ENCODE results near the gene TBXA2R. TPM values are rescaled to one million over a fixed set of nuclear protein-coding genes. Genes with fewer than 3 reads are reported as not detected.
"Not testable (repeated sequence)": the region's sequence is repeated elsewhere in the genome, so short reads cannot be mapped to it uniquely, and the experiment has no call there.

Gene TBXA2R
- total RNA-seq, 4 donors from 2014 or later, result 1.4 to 14.9 (median 4.5) TPM

DNA sequence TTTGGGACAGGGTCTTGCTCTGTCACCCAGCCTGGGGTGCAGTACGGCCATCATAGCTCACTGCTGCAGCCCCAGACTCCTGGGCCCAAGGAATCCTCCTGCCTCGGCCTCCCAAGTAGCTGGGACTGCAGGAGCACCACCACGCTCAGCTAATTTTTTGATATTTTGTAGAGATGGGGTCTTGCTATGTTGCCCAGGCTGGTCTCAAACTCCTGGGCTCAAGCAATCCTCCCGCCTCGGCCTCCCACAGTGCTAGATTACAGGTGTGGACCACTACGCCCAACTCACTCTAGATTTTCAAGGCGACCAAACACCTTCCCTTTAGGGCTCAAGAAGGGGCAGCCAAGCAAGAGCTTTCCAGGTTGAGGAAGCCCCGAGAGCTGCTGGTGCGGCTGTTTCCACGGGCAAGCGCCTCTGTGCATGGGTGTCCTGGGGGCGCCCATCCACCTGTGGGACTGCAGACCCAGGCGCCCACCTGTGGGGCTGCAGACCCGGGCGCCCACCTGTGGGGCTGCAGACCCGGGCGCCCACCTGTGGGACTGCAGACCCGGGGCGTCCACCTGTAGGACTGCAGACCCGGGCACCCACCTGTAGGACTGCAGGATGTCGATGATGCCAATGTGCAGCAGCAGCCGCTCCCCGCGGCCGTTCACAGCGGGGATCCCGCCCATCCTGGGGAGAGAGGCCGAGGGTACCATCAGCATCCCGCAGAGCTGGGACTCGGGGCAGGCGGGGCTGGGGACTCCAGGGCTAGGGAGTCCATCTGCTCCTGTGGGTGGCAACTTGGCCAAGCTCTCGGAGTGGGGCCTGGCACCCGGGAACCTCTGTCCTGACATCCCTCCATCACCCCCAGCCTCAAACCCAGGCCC is 41.6 kb upstream of the TBXA2R start:
- H3K9me3 ChIP-seq, result no peaks in the 10 kb centered on the region
- no peak overlapping the region for H3K27ac ChIP-seq
- H3K36me3 ChIP-seq, result peaks cover 0 to 92% of the 10 kb centered on the region in 2 donors
- TF ChIP-seq EP300 (IDR thresholded peaks at IDR 0.05) (no peak), POLR2A (IDR thresholded peaks at IDR 0.05) (no peak)
- peaks cover 0 to 16% (median 0%) of the 10 kb centered on the region in 3 donors for H3K4me1 ChIP-seq
- WGBS, 2 donors (ENCODE audit: low coverage in 1 of 2), result 55 to 80% methylated on average over 1 to 2 of the region's 33 CpGs
- no peak overlapping the region for H3K4me3 ChIP-seq
- ATAC-seq, result no peak
- no peaks in the 10 kb centered on the region for H3K27me3 ChIP-seq

- WGBS, 2 donors (ENCODE audit: low coverage in 1 of 2), result 84 to 87% methylated on average over 3 of the region's 5 CpGs
- peaks cover 0 to 16% (median 0%) of the 10 kb centered on the region in 3 donors for H3K4me1 ChIP-seq
- not testable (repeated sequence) for H3K27ac ChIP-seq, ATAC-seq, H3K9me3 ChIP-seq, H3K27me3 ChIP-seq, H3K4me3 ChIP-seq
- H3K36me3 ChIP-seq, result peaks cover 0 to 92% of the 10 kb centered on the region in 2 donors
Observed at GRCh38 chr19:3647102-3647501, 40.4 kb upstream of the TBXA2R start.

GRCh38 chr19:3646336-3647092 is 39.8 kb upstream of the TBXA2R start:
- Histone ChIP-seq H3K4me3 (no peak overlapping the region), H3K27ac (peak overlapping the region in 1 of 4 donors; percentile 4), H3K36me3 (peaks cover 0 to 92% of the 10 kb centered on the region in 2 donors), H3K27me3 (no peaks in the 10 kb centered on the region), H3K4me1 (peaks cover 0 to 16% (median 0%) of the 10 kb centered on the region in 3 donors), H3K9me3 (no peaks in the 10 kb centered on the region)
- no peak for TF ChIP-seq POLR2AphosphoS5 (IDR thresholded peaks at IDR 0.05)
- TF ChIP-seq POLR2A (IDR thresholded peaks at IDR 0.05), result no peak
- TF ChIP-seq EP300 (IDR thresholded peaks at IDR 0.05), result no peak
- TF ChIP-seq, protein P1, sequence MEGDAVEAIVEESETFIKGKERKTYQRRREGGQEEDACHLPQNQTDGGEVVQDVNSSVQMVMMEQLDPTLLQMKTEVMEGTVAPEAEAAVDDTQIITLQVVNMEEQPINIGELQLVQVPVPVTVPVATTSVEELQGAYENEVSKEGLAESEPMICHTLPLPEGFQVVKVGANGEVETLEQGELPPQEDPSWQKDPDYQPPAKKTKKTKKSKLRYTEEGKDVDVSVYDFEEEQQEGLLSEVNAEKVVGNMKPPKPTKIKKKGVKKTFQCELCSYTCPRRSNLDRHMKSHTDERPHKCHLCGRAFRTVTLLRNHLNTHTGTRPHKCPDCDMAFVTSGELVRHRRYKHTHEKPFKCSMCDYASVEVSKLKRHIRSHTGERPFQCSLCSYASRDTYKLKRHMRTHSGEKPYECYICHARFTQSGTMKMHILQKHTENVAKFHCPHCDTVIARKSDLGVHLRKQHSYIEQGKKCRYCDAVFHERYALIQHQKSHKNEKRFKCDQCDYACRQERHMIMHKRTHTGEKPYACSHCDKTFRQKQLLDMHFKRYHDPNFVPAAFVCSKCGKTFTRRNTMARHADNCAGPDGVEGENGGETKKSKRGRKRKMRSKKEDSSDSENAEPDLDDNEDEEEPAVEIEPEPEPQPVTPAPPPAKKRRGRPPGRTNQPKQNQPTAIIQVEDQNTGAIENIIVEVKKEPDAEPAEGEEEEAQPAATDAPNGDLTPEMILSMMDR (IDR thresholded peaks at IDR 0.05), result no peak
- ATAC-seq, result no peak
- 17 to 100% methylated on average over 1 of the region's 23 CpGs for WGBS, 2 donors (ENCODE audit: low coverage in 1 of 2)

GRCh38 chr19:3645726-3646125 is 39.1 kb upstream of the TBXA2R start:
- H3K36me3 ChIP-seq, result peaks cover 0 to 92% of the 10 kb centered on the region in 2 donors
- no peak overlapping the region for H3K4me3 ChIP-seq
- H3K27me3 ChIP-seq, result no peaks in the 10 kb centered on the region
- H3K9me3 ChIP-seq, result no peaks in the 10 kb centered on the region
- 94% methylated on average over 6 of the region's 21 CpGs; no CpG with 5 or more reads in 1 of the 2 donors for WGBS, 2 donors (ENCODE audit: low coverage in 1 of 2)
- ATAC-seq, result no peak
- H3K27ac ChIP-seq, result peak overlapping the region in 2 of 4 donors; percentile 4 to 51
- TF ChIP-seq POLR2A (IDR thresholded peaks at IDR 0.05) (no peak), POLR2AphosphoS5 (IDR thresholded peaks at IDR 0.05) (no peak), EP300 (IDR thresholded peaks at IDR 0.05) (no peak)
- TF ChIP-seq, protein P1 (IDR thresholded peaks at IDR 0.05), result no peak
- H3K4me1 ChIP-seq, result peaks cover 0 to 16% (median 0%) of the 10 kb centered on the region in 3 donors

- ATAC-seq, result no peak
- no peaks in the 10 kb centered on the region for H3K27me3 ChIP-seq
- peak overlapping the region in 2 of 4 donors; percentile 19 to 51 for H3K27ac ChIP-seq
- peaks cover 0 to 16% (median 0%) of the 10 kb centered on the region in 3 donors for H3K4me1 ChIP-seq
- WGBS, 2 donors (ENCODE audit: low coverage in 1 of 2), result no CpG with 5 or more reads among the region's 11 CpGs
- peaks cover 0 to 92% of the 10 kb centered on the region in 2 donors for H3K36me3 ChIP-seq
- H3K4me3 ChIP-seq, result no peak overlapping the region
- no peaks in the 10 kb centered on the region for H3K9me3 ChIP-seq
- TF ChIP-seq EP300 (IDR thresholded peaks at IDR 0.05), result no peak
- TF ChIP-seq POLR2A (IDR thresholded peaks at IDR 0.05), result no peak
- TF ChIP-seq, protein P1 (IDR thresholded peaks at IDR 0.05), result no peak
- TF ChIP-seq POLR2AphosphoS5 (IDR thresholded peaks at IDR 0.05), result no peak
Observed at GRCh38 chr19:3645067-3645396, 38.4 kb upstream of the TBXA2R start.

Data from gastroesophageal sphincter (tissue), 4 donors.